OCI-LY7 (cell line): Measurements from ENCODE around the gene PKHD1.

Experiments used
- CTCF ChIP-seq: fragments of 200-600 bp; sonication (generic); conservative IDR thresholded peaks from 2 replicates; pipeline ENCODE4 v1.5.1; 2014; ENCODE audit warnings: mild to moderate bottlenecking, antibody characterized with exemption, low read length, moderate library complexity, mixed read lengths
- EZH2phosphoT487 ChIP-seq: fragments of 200-600 bp; sonication (generic); IDR thresholded peaks from 2 replicates; pipeline ENCODE4 v1.6.1; 2018; ENCODE audit warnings: low read depth, borderline replicate concordance, mild to moderate bottlenecking, mixed run types, antibody characterized with exemption, low read length, moderate library complexity, mixed read lengths

DNA sequence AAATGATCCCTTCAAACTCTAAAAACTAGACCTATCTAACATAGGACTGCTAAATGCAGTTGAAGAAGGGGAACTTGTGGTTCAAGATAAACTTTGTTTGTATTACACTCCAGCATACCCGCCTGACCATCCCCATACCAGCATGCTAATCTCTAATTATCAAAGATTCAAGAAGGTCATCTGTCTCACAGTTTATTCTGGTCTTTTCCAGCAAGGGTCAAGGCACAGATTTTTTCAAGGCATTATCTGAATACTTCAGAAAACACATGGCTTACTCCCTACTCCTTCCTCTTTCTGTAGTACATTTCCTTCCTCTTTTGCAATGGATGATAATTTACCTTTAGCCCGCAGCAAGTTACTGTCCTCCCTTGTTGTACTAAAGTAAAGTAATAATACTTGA is 174.1 kb downstream of the PKHD1 start:
- TF ChIP-seq EZH2phosphoT487, result no peak
- no peak for TF ChIP-seq CTCF
